ENCODE results near the gene SUN2. TPM values are rescaled to one million over a fixed set of nuclear protein-coding genes. Genes with fewer than 3 reads are reported as not detected.

Gene SUN2
- total and polyA plus RNA-seq, 2 of the 4 experiments (the other 2 are of a cell fraction), result 27.8 to 50.0 TPM

GRCh38 chr22:38705235-38706100, 50.3 kb downstream of the SUN2 start, which contains the start of gene GTPBP1:
Gene GTPBP1 (plus strand): TSS chr22:38705944. CDS start chr22:38705956, 12 bp downstream.
- Histone ChIP-seq H3K4me2 (ENCODE audit: low read depth, low read length) (peak within 1 kb of the TSS; percentile 92), H2AFZ (replicated peaks; ENCODE audit: low read length, poor library complexity) (peak within 1 kb of the TSS; percentile 93), H2BK5ac (ENCODE audit: low read depth, low read length, poor library complexity, severe bottlenecking) (peak within 1 kb of the TSS; percentile 77), H4K5ac (ENCODE audit: low read depth, low read length) (peak within 1 kb of the TSS; percentile 34; the same call in 1 of the 2 replicates), H2AK9ac (replicated peaks; ENCODE audit: low read depth, low read length, poor library complexity) (peak within 1 kb of the TSS; percentile 97), H2BK15ac (ENCODE audit: low read depth, low read length) (0 out of 3 replicates have a peak within 1 kb of the TSS, but pooled peaks have one; percentile 29), H3K79me1 (ENCODE audit: low read depth in 1 of 2, low read length in 2 of 2) (peaks cover 2 to 51% of the 10 kb centered on the region in 2 experiments; a peak in 2 of 4 replicates), H3K4ac (ENCODE audit: low read depth, low read length) (peak within 1 kb of the TSS; percentile 91), H3K14ac (replicated peaks; ENCODE audit: low read depth, low read length) (peak within 1 kb of the TSS; percentile 87), H2AK5ac (ENCODE audit: low read depth, low read length) (peak within 1 kb of the TSS; percentile 60), H3K27ac (ENCODE audit: insufficient read depth, low read length) (peak within 1 kb of the TSS; percentile 72), H4K8ac (ENCODE audit: low read depth in 2 of 2, low read length in 2 of 2) (peak within 1 kb of the TSS in 1 of 2 experiments; percentile 48; a peak in 1 of 4 replicates), H3K4me1 (ENCODE audit: control insufficient read depth, insufficient read depth, low read length) (peaks cover 8% of the 10 kb centered on the region), H3K9ac (ENCODE audit: low read depth, low read length) (peak within 1 kb of the TSS; percentile 64), H4K91ac (ENCODE audit: insufficient read depth, low read depth, low read length) (peak within 1 kb of the TSS; percentile 53; the same call in 1 of the 2 replicates), H2BK20ac (ENCODE audit: low read depth, low read length) (no peak within 1 kb of the TSS), H3K27me3 (ENCODE audit: control insufficient read depth, insufficient read depth, low read length) (no peaks in the 10 kb centered on the region), H3K9me3 (ENCODE audit: control insufficient read depth, insufficient read depth, low read length) (no peaks in the 10 kb centered on the region), H3K36me3 (ENCODE audit: control insufficient read depth, insufficient read depth, low read length) (peaks cover 1% of the 10 kb centered on the region; the same call in 1 of the 2 replicates), H3K23ac (ENCODE audit: low read depth, low read length) (peak within 1 kb of the TSS; percentile 99), H3K18ac (ENCODE audit: low read depth, low read length) (peak within 1 kb of the TSS; percentile 21; the same call in 1 of the 2 replicates), H4K20me1 (ENCODE audit: insufficient read depth, low read length) (peaks cover 41% of the 10 kb centered on the region), H3K9me1 (ENCODE audit: insufficient read depth, low read length) (peaks cover 22% of the 10 kb centered on the region), H3K56ac (ENCODE audit: extremely low read depth, insufficient read depth, low read length) (peak within 1 kb of the TSS; percentile 75), H2BK120ac (ENCODE audit: low read depth, low read length) (no peak within 1 kb of the TSS), H3K4me3 (ENCODE audit: insufficient read depth, low read depth, low read length) (peak within 1 kb of the TSS; percentile 69)
- peak; percentile 87 for ATAC-seq (ENCODE audit: low read depth)
- peak; percentile 100 for DNase-seq
- dilution Hi-C loops (cut with HindIII; ENCODE audit: low sequenced_read_pairs, unreplicated experiment), result no loop called here
- ChIA-PET POLR2A (ENCODE audit: unreplicated experiment) (no interaction called here), CTCF (interaction anchor here (1.5 kb wide), 1 partner anchor 13 kb away, joined by 3 read pairs; no protein-coding TSS in a partner anchor)
- in situ Hi-C loops (cut with MboI; ENCODE audit: low sequenced_read_pairs), result no loop called here
- 0% methylated on average over 35 of the region's 55 CpGs; no CpG with 5 or more reads in 1 of the 2 experiments for WGBS, 2 experiments (ENCODE audit: extremely low coverage in 2 of 2, insufficient read length in 1 of 2)
- BruUV-seq (replicated peaks), result no TSS peak
- intact Hi-C loops (cut with micrococcal nuclease), result loop anchor here (10.0 kb wide), 1 partner anchor 651 kb away; the partner anchor contains the start of gene PICK1
- TF ChIP-seq MAZ (IDR thresholded peaks at IDR 0.05; ENCODE audit: borderline replicate concordance, low read depth, low read length) (peak; percentile 94; the same call in 1 of the 2 replicates), BHLHE40 (IDR thresholded peaks at IDR 0.05; ENCODE audit: low read depth, low read length) (no peak), POLR2A (IDR thresholded peaks at IDR 0.05; ENCODE audit: low read depth, low read length) (peak; percentile 91), NFE2L2 (IDR thresholded peaks at IDR 0.05; ENCODE audit: low read depth, low read length) (no peak), SMC3 (IDR thresholded peaks at IDR 0.05; ENCODE audit: low read depth, low read length) (no peak), RFX5 (IDR thresholded peaks at IDR 0.05; ENCODE audit: low read depth, low read length) (peak; percentile 66; the same call in 1 of the 2 replicates), CHD1 (IDR thresholded peaks at IDR 0.05; ENCODE audit: low read depth, low read length) (peak; percentile 94; the same call in 1 of the 2 replicates), CEBPB (IDR thresholded peaks at IDR 0.05; ENCODE audit: low read depth, low read length) (peak; percentile 71), MAFK (IDR thresholded peaks at IDR 0.05; ENCODE audit: low read depth, low read length) (peak; percentile 85), MXI1 (IDR thresholded peaks at IDR 0.05; ENCODE audit: borderline replicate concordance, low read depth, low read length) (no peak), RAD21 (IDR thresholded peaks at IDR 0.05; ENCODE audit: low read length) (no peak)
- TF ChIP-seq, protein P1, sequence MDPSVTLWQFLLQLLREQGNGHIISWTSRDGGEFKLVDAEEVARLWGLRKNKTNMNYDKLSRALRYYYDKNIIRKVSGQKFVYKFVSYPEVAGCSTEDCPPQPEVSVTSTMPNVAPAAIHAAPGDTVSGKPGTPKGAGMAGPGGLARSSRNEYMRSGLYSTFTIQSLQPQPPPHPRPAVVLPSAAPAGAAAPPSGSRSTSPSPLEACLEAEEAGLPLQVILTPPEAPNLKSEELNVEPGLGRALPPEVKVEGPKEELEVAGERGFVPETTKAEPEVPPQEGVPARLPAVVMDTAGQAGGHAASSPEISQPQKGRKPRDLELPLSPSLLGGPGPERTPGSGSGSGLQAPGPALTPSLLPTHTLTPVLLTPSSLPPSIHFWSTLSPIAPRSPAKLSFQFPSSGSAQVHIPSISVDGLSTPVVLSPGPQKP (IDR thresholded peaks at IDR 0.05; ENCODE audit: borderline replicate concordance, low read depth, low read length), result no peak
- TF ChIP-seq, protein P2, sequence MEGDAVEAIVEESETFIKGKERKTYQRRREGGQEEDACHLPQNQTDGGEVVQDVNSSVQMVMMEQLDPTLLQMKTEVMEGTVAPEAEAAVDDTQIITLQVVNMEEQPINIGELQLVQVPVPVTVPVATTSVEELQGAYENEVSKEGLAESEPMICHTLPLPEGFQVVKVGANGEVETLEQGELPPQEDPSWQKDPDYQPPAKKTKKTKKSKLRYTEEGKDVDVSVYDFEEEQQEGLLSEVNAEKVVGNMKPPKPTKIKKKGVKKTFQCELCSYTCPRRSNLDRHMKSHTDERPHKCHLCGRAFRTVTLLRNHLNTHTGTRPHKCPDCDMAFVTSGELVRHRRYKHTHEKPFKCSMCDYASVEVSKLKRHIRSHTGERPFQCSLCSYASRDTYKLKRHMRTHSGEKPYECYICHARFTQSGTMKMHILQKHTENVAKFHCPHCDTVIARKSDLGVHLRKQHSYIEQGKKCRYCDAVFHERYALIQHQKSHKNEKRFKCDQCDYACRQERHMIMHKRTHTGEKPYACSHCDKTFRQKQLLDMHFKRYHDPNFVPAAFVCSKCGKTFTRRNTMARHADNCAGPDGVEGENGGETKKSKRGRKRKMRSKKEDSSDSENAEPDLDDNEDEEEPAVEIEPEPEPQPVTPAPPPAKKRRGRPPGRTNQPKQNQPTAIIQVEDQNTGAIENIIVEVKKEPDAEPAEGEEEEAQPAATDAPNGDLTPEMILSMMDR (conservative IDR thresholded peaks at IDR 0.05; ENCODE audit: low read depth, low read length), result peak; percentile 13; the same call in 1 of the 2 replicates
